SK-N-SH treated with all-trans-retinoic acid at 6 μM for 48 hours (cell line): ENCODE data around the gene TXNDC11.

Experiments used
- ATAC-seq: fragments of 200-7000 bp; cut with Tn5 transposase; 3 replicates; pipeline ENCODE4 v1.9.1; 2020; ENCODE audit warnings: mild to moderate bottlenecking, moderate library complexity
- ARNTL ChIP-seq: fragments of 450-650 bp; formaldehyde crosslinking; IDR thresholded peaks from 2 replicates; pipeline ENCODE4 v1.5.0; 2020; ENCODE audit warnings: low read depth, mild to moderate bottlenecking, moderate library complexity, borderline replicate concordance
- BACH2 ChIP-seq: fragments of 250-450 bp; sonication (Bioruptor Pico); IDR thresholded peaks from 2 replicates; pipeline ENCODE4 v1.9.0; 2021; ENCODE audit warnings: mild to moderate bottlenecking, borderline replicate concordance
- CREB5 ChIP-seq: fragments of 250-450 bp; sonication (Bioruptor Pico); IDR thresholded peaks from 2 replicates; pipeline ENCODE4 v1.5.1; 2020; ENCODE audit warnings: low read depth, mild to moderate bottlenecking, moderate library complexity
- CSDC2 ChIP-seq: fragments of 250-450 bp; sonication (Bioruptor Pico); IDR thresholded peaks from 2 replicates; pipeline ENCODE4 v1.5.0; 2020; ENCODE audit warnings: mild to moderate bottlenecking, moderate library complexity
- GLIS3 ChIP-seq: fragments of 250-450 bp; sonication (Bioruptor Pico); IDR thresholded peaks from 2 replicates; pipeline ENCODE4 v1.5.0; 2020; ENCODE audit warnings: mild to moderate bottlenecking, moderate library complexity
- ISL1 ChIP-seq: fragments of 250-450 bp; sonication (Bioruptor Pico); IDR thresholded peaks from 2 replicates; pipeline ENCODE4 v2.1.2; 2022; ENCODE audit warnings: mild to moderate bottlenecking, moderate library complexity
- OSR1 ChIP-seq: fragments of 250-450 bp; sonication (Bioruptor Pico); IDR thresholded peaks from 2 replicates; pipeline ENCODE4 v1.8.0; 2022; ENCODE audit warnings: moderate library complexity, mild to moderate bottlenecking, inconsistent platforms
- PATZ1 ChIP-seq: fragments of 250-450 bp; sonication (Bioruptor Pico); IDR thresholded peaks from 2 replicates; pipeline ENCODE4 v1.8.0; 2020; ENCODE audit warnings: mild to moderate bottlenecking, moderate library complexity, borderline replicate concordance
- PPARA ChIP-seq: fragments of 250-450 bp; sonication (Bioruptor Pico); IDR thresholded peaks from 2 replicates; pipeline ENCODE4 v1.5.0; 2020; ENCODE audit warnings: mild to moderate bottlenecking, borderline replicate concordance
- RARB ChIP-seq: fragments of 250-450 bp; sonication (Bioruptor Pico); IDR thresholded peaks from 2 replicates; pipeline ENCODE4 v1.8.0; 2021; ENCODE audit warnings: mild to moderate bottlenecking, moderate library complexity
- TCF4 ChIP-seq: fragments of 250-450 bp; sonication (Bioruptor Pico); IDR thresholded peaks from 2 replicates; pipeline ENCODE4 v1.8.0; 2021; ENCODE audit warnings: mild to moderate bottlenecking, moderate library complexity, borderline replicate concordance
- TOX ChIP-seq: fragments of 250-450 bp; sonication (Bioruptor Pico); IDR thresholded peaks from 2 replicates; pipeline ENCODE4 v1.8.0; 2021; ENCODE audit warnings: mild to moderate bottlenecking, moderate library complexity, borderline replicate concordance
- ZC3H10 ChIP-seq: fragments of 250-450 bp; sonication (Bioruptor Pico); IDR thresholded peaks from 2 replicates; pipeline ENCODE4 v1.5.1; 2021; ENCODE audit warnings: mild to moderate bottlenecking, moderate library complexity
- ZNF565 ChIP-seq: fragments of 450-650 bp; formaldehyde crosslinking; conservative IDR thresholded peaks from 2 replicates; pipeline ENCODE4 v1.5.0; 2020; ENCODE audit warnings: low read depth, mild to moderate bottlenecking, moderate library complexity
- ZNF70 ChIP-seq: fragments of 450-650 bp; formaldehyde crosslinking; IDR thresholded peaks from 2 replicates; pipeline ENCODE4 v1.5.0; 2020; ENCODE audit warnings: mild to moderate bottlenecking, moderate library complexity
- ZNF8 ChIP-seq: fragments of 450-650 bp; formaldehyde crosslinking; IDR thresholded peaks from 2 replicates; pipeline ENCODE4 v1.5.0; 2020; ENCODE audit warnings: mild to moderate bottlenecking, moderate library complexity
- TF ChIP-seq, protein P1 (sequence below): fragments of 250-450 bp; sonication (Bioruptor Pico); IDR thresholded peaks from 2 replicates; pipeline ENCODE4 v1.5.0; 2020; ENCODE audit warnings: mild to moderate bottlenecking, moderate library complexity

The TXNDC11 gene

DNA sequence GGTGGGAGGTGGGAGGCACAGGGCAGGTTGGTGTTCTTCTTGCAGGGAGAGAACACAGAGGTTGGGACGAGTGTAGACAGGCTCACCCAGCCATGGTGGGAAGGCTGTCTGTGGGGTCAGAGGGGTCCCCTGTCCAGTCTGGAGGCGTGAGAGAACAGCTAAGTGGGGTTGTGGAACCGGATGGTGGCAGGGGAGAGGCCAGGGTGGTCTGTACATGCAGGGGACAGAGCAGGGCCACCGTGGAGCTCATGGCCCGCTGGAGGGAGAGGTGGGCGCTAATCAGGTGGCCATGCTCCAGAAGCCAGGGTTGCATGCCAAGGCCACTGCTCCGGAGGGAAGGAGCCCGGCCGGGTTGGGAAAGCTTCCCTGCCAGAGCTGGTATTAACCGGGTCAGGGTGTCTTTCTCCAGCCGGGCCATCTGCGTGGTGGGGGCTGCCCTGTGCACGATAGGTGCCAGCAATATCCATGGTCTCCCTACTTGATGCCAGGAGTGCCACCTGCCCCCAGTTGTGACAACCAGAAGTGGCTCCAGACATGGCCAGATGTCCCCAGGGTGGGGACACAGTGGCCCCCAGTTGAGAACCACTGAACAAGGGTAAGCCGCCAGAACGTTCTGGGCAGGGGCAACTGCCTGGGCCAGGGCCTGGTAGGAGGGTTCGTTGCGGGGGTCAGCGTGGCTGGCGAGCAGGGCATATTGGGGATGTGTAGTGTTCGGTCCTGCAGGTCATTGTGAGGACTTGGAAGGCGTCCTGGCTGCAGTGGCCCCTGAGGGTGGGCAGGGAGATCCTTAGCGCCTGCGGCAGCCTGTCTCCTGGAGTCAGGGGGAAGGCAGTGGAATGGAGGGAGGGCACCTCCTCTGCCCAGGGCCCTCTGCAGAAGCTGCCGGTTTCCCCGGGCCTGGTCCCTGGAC lies 69.3 kb downstream of the TXNDC11 start:
- ATAC-seq = no peak
- TF ChIP-seq CSDC2 (no peak), CREB5 (CRISPR knock-in tag) (no peak), ZNF70 (CRISPR knock-in tag) (no peak), PPARA (CRISPR knock-in tag) (no peak), RARB (no peak)

- no peak for ATAC-seq
- TF ChIP-seq TOX (CRISPR knock-in tag) (no peak), ARNTL (CRISPR knock-in tag) (no peak), GLIS3 (no peak), ZC3H10 (no peak), ISL1 (CRISPR knock-in tag) (no peak), ZNF70 (CRISPR knock-in tag) (no peak), BACH2 (CRISPR knock-in tag) (no peak), PATZ1 (no peak), TCF4 (CRISPR knock-in tag) (no peak), PPARA (CRISPR knock-in tag) (no peak)
Observed at GRCh38 chr16:11672206-11673090, 70.2 kb downstream of the TXNDC11 start.

GRCh38 chr16:11671676-11672075 lies 71.0 kb downstream of the TXNDC11 start:
- TF ChIP-seq CREB5 (CRISPR knock-in tag) = no peak
- no peak for TF ChIP-seq GLIS3
- no peak for TF ChIP-seq TOX (CRISPR knock-in tag)
- no peak for TF ChIP-seq ISL1 (CRISPR knock-in tag)
- TF ChIP-seq ZNF565 (CRISPR knock-in tag) = no peak
- no peak for TF ChIP-seq ARNTL (CRISPR knock-in tag)
- TF ChIP-seq ZNF70 (CRISPR knock-in tag) = no peak
- TF ChIP-seq, protein P1, sequence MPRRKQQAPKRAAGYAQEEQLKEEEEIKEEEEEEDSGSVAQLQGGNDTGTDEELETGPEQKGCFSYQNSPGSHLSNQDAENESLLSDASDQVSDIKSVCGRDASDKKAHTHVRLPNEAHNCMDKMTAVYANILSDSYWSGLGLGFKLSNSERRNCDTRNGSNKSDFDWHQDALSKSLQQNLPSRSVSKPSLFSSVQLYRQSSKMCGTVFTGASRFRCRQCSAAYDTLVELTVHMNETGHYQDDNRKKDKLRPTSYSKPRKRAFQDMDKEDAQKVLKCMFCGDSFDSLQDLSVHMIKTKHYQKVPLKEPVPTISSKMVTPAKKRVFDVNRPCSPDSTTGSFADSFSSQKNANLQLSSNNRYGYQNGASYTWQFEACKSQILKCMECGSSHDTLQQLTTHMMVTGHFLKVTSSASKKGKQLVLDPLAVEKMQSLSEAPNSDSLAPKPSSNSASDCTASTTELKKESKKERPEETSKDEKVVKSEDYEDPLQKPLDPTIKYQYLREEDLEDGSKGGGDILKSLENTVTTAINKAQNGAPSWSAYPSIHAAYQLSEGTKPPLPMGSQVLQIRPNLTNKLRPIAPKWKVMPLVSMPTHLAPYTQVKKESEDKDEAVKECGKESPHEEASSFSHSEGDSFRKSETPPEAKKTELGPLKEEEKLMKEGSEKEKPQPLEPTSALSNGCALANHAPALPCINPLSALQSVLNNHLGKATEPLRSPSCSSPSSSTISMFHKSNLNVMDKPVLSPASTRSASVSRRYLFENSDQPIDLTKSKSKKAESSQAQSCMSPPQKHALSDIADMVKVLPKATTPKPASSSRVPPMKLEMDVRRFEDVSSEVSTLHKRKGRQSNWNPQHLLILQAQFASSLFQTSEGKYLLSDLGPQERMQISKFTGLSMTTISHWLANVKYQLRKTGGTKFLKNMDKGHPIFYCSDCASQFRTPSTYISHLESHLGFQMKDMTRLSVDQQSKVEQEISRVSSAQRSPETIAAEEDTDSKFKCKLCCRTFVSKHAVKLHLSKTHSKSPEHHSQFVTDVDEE (CRISPR knock-in tag) = no peak
- no peak for ATAC-seq

DNA sequence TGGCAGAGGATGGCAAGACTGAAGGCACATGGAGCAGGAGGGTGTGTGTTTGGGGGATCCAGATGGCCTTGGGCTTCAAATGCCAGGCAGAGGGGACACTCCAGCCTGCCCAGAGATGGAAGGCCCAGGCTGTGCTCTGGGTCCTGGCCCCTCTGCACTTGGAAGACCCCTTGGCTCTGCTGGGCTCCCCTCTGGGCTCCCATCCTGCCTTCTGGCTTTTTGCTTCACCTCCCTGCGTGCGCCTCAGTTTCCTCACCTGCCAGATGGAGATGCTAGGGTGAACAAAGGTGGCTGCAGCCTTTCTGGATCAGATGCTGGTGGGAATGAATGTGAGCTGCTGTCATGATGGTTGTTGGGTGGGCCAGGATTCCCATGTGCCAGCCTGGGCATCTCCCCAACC lies 71.4 kb downstream of the TXNDC11 start:
- no peak for ATAC-seq
- TF ChIP-seq RARB (no peak), ARNTL (CRISPR knock-in tag) (no peak), ZNF70 (CRISPR knock-in tag) (no peak), ZNF8 (CRISPR knock-in tag) (no peak), BACH2 (CRISPR knock-in tag) (no peak), CREB5 (CRISPR knock-in tag) (no peak), OSR1 (no peak), TCF4 (CRISPR knock-in tag) (no peak), PATZ1 (no peak)
- TF ChIP-seq, protein P1 (CRISPR knock-in tag) = no peak
